K562 (cell line): ENCODE measurements around the gene TSC1. TPM values are rescaled to one million over a fixed set of nuclear protein-coding genes. Genes with fewer than 3 reads are reported as not detected.

ENCODE experiments used
- ATAC-seq: fragments of 200-7000 bp; cut with Tn5 transposase; 3 replicates; pipeline ENCODE4 v1.9.1; 2020; ENCODE audit warnings: moderate library complexity
- BruUV-seq: library from RNA; stranded (reverse); fragments of 400-500 nt; replicated peaks from 2 replicates; lab custom pipeline; 2021; lab: Mats Ljungman, UMichigan
- CTCF ChIA-PET: fragments of 300-600 bp; formaldehyde crosslinking; extraction: SDS; loops from one replicate; lab custom pipeline; 2021; ENCODE audit warnings: low intra/inter-chr PET ratio; lab: Yijun Ruan, JAX
- POLR2A ChIA-PET: fragments of 300-600, 350-650 bp; sonication (Branson Sonifier 250); formaldehyde crosslinking; extraction: SDS; loops from one replicate; lab custom pipeline; 2021; ENCODE audit warnings: antibody characterized with exemption, inconsistent platforms; lab: Yijun Ruan, JAX
- DNase-seq, 4 experiments: peaks; one replicate each; pipeline versions ENCODE4 v3.0.0 to v3.0.0-alpha.2; 2011 to 2018; ENCODE audit warnings: low spot score in 3 of 4, mixed read lengths in 3 of 4; ENCODE audit errors: extremely low read depth in 1 of 4
- FAIRE-seq: peaks from 2 replicates; lab custom pipeline; 2011; peaks lifted over from hg19 to GRCh38; lab: Jason Lieb, UNC
- H2AFZ ChIP-seq: 2 replicates; pipeline ENCODE4 v1.6.0; 2011; ENCODE audit warnings: low read depth, low read length, control low read depth, inconsistent platforms
- H3K27ac ChIP-seq: fragments of 200-600 bp; 3 replicates; pipeline ENCODE4 v1.8.0; 2011; ENCODE audit warnings: low read depth, mild to moderate bottlenecking, control low read depth, inconsistent platforms, low read length, moderate library complexity, mixed read lengths; ENCODE audit errors: extremely low read depth
- H3K27me3 ChIP-seq, 2 experiments: fragments of 300-600 bp in 1 of 2; 2 replicates in 1 of 2; 3 replicates in 1 of 2; pipeline versions ENCODE4 v1.6.0 to v1.8.0; 2011; ENCODE audit warnings: inconsistent platforms in 2 of 2, low read length in 2 of 2, mild to moderate bottlenecking in 1 of 2, mixed read lengths in 1 of 2, moderate library complexity in 1 of 2; ENCODE audit not compliant: control insufficient read depth in 2 of 2, insufficient read depth in 2 of 2
- H3K36me3 ChIP-seq: fragments of 300-600 bp; 3 replicates; pipeline ENCODE4 v1.8.0; 2011; ENCODE audit warnings: mild to moderate bottlenecking, low read length, inconsistent platforms; ENCODE audit not compliant: control insufficient read depth, insufficient read depth
- H3K4me1 ChIP-seq, 2 experiments: fragments of 200-600 bp in 1 of 2; replicated peaks in 1 of 2; 2 replicates in 1 of 2; 3 replicates in 1 of 2; pipeline versions ENCODE4 v1.5.1 to v1.8.0; 2011; ENCODE audit warnings: inconsistent platforms in 2 of 2, low read length in 2 of 2, mild to moderate bottlenecking in 1 of 2, mixed read lengths in 1 of 2, moderate library complexity in 1 of 2; ENCODE audit not compliant: control insufficient read depth in 2 of 2, insufficient read depth in 2 of 2
- H3K4me2 ChIP-seq: 2 replicates; pipeline ENCODE4 v1.6.1; 2011; ENCODE audit warnings: low read length, control low read depth, inconsistent platforms, mixed read lengths; ENCODE audit not compliant: insufficient read depth
- H3K4me3 ChIP-seq: fragments of 200-600 bp; sonication (generic), shearing (Covaris generic); 2 replicates; pipeline ENCODE4 v1.5.1; 2016; ENCODE audit warnings: control low read depth, inconsistent platforms
- H3K79me2 ChIP-seq: fragments of 200-600 bp; 3 replicates; pipeline ENCODE4 v1.8.0; 2011; ENCODE audit warnings: low read length, inconsistent platforms; ENCODE audit not compliant: control insufficient read depth, insufficient read depth
- H3K9ac ChIP-seq, 2 experiments: 2 replicates each; pipeline versions ENCODE4 v1.6.0 to v1.6.1; 2011; ENCODE audit warnings: low read depth in 2 of 2, low read length in 2 of 2, control low read depth in 1 of 2, inconsistent platforms in 1 of 2, mild to moderate bottlenecking in 1 of 2, mixed read lengths in 1 of 2; ENCODE audit not compliant: insufficient read depth in 1 of 2
- H3K9me1 ChIP-seq: one replicate; pipeline ENCODE4 v1.6.0; 2011; ENCODE audit warnings: inconsistent platforms, mild to moderate bottlenecking, low read length, moderate library complexity; ENCODE audit not compliant: control insufficient read depth, insufficient read depth
- H3K9me3 ChIP-seq: replicated peaks from 2 replicates; pipeline ENCODE4 v1.5.1; 2011; ENCODE audit warnings: low read depth, low read length, inconsistent platforms; ENCODE audit not compliant: control insufficient read depth, insufficient read depth
- H4K20me1 ChIP-seq: replicated peaks from 2 replicates; pipeline ENCODE4 v1.6.1; 2011; ENCODE audit warnings: low read length, inconsistent platforms, mixed read lengths; ENCODE audit not compliant: control insufficient read depth, insufficient read depth
- FOXA3 ChIP-seq, 2 experiments: fragments of 450-650 bp in 1 of 2; sonication (generic) in 1 of 2; formaldehyde crosslinking; IDR thresholded peaks in 1 of 2; conservative IDR thresholded peaks in 1 of 2; 2 replicates each; pipeline versions ENCODE4 v1.4.0 to v1.8.0; 2020 to 2022; ENCODE audit warnings: mild to moderate bottlenecking in 2 of 2, missing genetic modification reagents in 1 of 2
- NELFE ChIP-seq: IDR thresholded peaks from 2 replicates; pipeline ENCODE4 v1.6.1; 2011; ENCODE audit warnings: mild to moderate bottlenecking; ENCODE audit not compliant: insufficient read depth, insufficient read length
- NFE2 ChIP-seq: IDR thresholded peaks from 2 replicates; pipeline ENCODE4 v1.6.1; 2014; ENCODE audit warnings: antibody characterized with exemption, low read depth
- RAD21 ChIP-seq, 2 experiments: fragments of 250-450 bp in 1 of 2; fragments of 450-650 bp in 1 of 2; sonication (Bioruptor Pico) in 1 of 2; formaldehyde crosslinking in 1 of 2; IDR thresholded peaks in 1 of 2; conservative IDR thresholded peaks in 1 of 2; 2 replicates each; pipeline versions ENCODE4 v1.4.0 to v1.8.0; 2020 to 2022; ENCODE audit warnings: mild to moderate bottlenecking in 2 of 2, moderate library complexity in 1 of 2
- SMAD1 ChIP-seq: fragments of 150-350 bp; IDR thresholded peaks from 2 replicates; pipeline ENCODE4 v1.6.1; 2014; ENCODE audit warnings: low read length, low read depth; ENCODE audit not compliant: partially characterized antibody
- SPI1 ChIP-seq: IDR thresholded peaks from 2 replicates; pipeline ENCODE4 v1.6.1; 2011; ENCODE audit warnings: low read depth, low read length, control low read depth, borderline replicate concordance
- WGBS: fragments of 100-300 bp; shearing (Covaris generic); methylation state at CpG from one replicate; pipeline ENCODE4 v1.1.6; 2016; ENCODE audit warnings: low coverage, mixed read lengths; ENCODE audit not compliant: insufficient coverage; ENCODE audit errors: missing lambda C conversion rate; 5-methylcytosine and 5-hydroxymethylcytosine counted together
- in situ Hi-C: fragments of 300-500 bp; cut with MboI; formaldehyde crosslinking; loops from 4 replicates; pipeline ENCODE4 v1.15.0; 2018; ENCODE audit warnings: inconsistent platforms, mixed read lengths
- intact Hi-C: fragments of 100-400 bp; cut with micrococcal nuclease; formaldehyde crosslinking; loops from 2 replicates; pipeline ENCODE4 v1.14.2; 2022
- polyA plus RNA-seq, 8 experiments: library from polyadenylated mRNA; depleted of rRNA in 4 of 8; stranded (reverse) in 5 of 8; unstranded in 3 of 8; fragments of >200 nt; fragmentation: Nextera tagmentation in 2 of 8; fragmentation: Illumina TruSeq in 1 of 8; extraction: Ambion mirVana in 2 of 8; extraction: Trizol in 1 of 8; gene quantifications; 2 replicates each; pipeline versions ENCODE4 v1.2.1 to v1.2.3, GENCODE V29; 2011 to 2014; ENCODE audit warnings: inconsistent platforms in 1 of 8, missing spikeins in 1 of 8
- total RNA-seq, 7 experiments: library from RNA; depleted of rRNA in 6 of 7; stranded (reverse); fragments of >200 nt in 6 of 7; fragmentation: Illumina TruSeq in 2 of 7; extraction: Trizol in 2 of 7; gene quantifications; 2 replicates each; pipeline versions ENCODE4 v1.2.1 to v1.2.3, GENCODE V29; 2011 to 2021; ENCODE audit warnings: low replicate concordance in 1 of 7
- TF ChIP-seq, protein P1 (sequence below): IDR thresholded peaks from 2 replicates; pipeline ENCODE4 v1.6.1; 2011; ENCODE audit warnings: borderline replicate concordance, low read depth, mild to moderate bottlenecking, moderate library complexity, low read length; ENCODE audit not compliant: insufficient read depth, poor library complexity, severe bottlenecking
- TF ChIP-seq, protein P2 (sequence below): fragments of 450-650 bp; IDR thresholded peaks from one replicate; pipeline ENCODE4 v1.6.1; 2018; ENCODE audit warnings: mild to moderate bottlenecking, moderate library complexity; ENCODE audit not compliant: partially characterized antibody
- TF ChIP-seq, protein P3 (sequence below): sonication (generic); IDR thresholded peaks from 2 replicates; pipeline ENCODE4 v1.6.1; 2016
- TF ChIP-seq, protein P4 (sequence below): sonication (generic); formaldehyde crosslinking; IDR thresholded peaks from 2 replicates; pipeline ENCODE4 v1.8.0; 2022; ENCODE audit warnings: mild to moderate bottlenecking, missing genetic modification reagents, borderline replicate concordance

TSC1 gene
- total and polyA plus RNA-seq, 9 of the 15 experiments (the other 6 are each of a cell fraction or from before 2014, with no cell fraction given) = 6.9 to 37.6 (median 18.6) TPM

DNA sequence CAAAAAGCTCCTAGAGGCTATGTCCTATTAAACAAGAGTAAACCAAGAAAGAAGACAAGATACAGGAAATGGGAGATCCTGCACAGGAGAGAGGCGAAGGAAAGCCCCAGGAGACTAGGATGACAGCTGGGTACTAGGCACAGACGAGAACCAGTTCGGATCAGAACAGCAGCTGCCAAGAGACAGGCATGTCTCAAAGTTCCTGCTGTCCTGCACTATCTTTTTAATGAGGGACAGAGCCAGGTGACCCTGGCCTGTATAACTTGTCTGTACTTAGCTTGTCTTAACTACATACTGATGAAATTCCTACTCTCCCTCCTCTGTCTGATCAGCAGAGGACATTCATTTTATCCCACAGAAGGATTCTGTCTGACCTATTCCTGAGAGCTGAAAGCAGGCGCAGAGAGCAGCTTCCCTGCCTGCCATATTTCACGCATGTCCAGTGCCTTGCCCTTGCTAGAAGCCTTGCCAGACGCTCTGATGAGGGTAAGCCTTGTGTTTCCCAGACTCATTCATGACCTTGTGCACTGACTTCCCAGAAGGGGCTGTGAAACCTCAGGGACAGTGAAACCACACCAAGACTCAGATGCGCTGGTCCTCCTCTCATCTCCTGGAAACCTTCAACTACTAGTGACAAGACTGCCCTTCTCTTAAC, 24.7 kb downstream of the TSC1 start:
- Histone ChIP-seq H2AFZ (no peak overlapping the region), H3K9me1 (no peaks in the 10 kb centered on the region), H3K4me2 (no peak overlapping the region), H3K9me3 (no peaks in the 10 kb centered on the region), H3K36me3 (peaks cover 73% of the 10 kb centered on the region; the same call in 2 of the 3 replicates), H3K27me3 (no peaks in the 10 kb centered on the region), H3K9ac (no peak overlapping the region), H4K20me1 (no peaks in the 10 kb centered on the region), H3K79me2 (no peaks in the 10 kb centered on the region), H3K4me3 (no peak overlapping the region), H3K4me1 (no peaks in the 10 kb centered on the region; a peak in 1 of 5 replicates), H3K27ac (no peak overlapping the region)
- no peak for FAIRE-seq
- intact Hi-C loops (no loop called here), in situ Hi-C loops (no loop called here)
- no TSS peak for BruUV-seq
- WGBS = 82% methylated on average over 7 of the region's 7 CpGs
- no peak for ATAC-seq
- DNase-seq = no peak
- CTCF ChIA-PET = no interaction called here
- POLR2A ChIA-PET = interaction anchor here (0.6 to 1.1 kb wide), 6 partner anchors 11 to 809 kb away, joined by 3 to 7 read pairs (median 3); no protein-coding TSS in a partner anchor
- TF ChIP-seq FOXA3 (CRISPR knock-in tag; conservative IDR thresholded peaks at IDR 0.05 in 1 of 2, IDR thresholded peaks at IDR 0.05 in 1 of 2) = no peak
- no peak for TF ChIP-seq NFE2
- TF ChIP-seq, protein P1, sequence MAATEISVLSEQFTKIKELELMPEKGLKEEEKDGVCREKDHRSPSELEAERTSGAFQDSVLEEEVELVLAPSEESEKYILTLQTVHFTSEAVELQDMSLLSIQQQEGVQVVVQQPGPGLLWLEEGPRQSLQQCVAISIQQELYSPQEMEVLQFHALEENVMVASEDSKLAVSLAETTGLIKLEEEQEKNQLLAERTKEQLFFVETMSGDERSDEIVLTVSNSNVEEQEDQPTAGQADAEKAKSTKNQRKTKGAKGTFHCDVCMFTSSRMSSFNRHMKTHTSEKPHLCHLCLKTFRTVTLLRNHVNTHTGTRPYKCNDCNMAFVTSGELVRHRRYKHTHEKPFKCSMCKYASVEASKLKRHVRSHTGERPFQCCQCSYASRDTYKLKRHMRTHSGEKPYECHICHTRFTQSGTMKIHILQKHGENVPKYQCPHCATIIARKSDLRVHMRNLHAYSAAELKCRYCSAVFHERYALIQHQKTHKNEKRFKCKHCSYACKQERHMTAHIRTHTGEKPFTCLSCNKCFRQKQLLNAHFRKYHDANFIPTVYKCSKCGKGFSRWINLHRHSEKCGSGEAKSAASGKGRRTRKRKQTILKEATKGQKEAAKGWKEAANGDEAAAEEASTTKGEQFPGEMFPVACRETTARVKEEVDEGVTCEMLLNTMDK = no peak
- TF ChIP-seq, protein P2, sequence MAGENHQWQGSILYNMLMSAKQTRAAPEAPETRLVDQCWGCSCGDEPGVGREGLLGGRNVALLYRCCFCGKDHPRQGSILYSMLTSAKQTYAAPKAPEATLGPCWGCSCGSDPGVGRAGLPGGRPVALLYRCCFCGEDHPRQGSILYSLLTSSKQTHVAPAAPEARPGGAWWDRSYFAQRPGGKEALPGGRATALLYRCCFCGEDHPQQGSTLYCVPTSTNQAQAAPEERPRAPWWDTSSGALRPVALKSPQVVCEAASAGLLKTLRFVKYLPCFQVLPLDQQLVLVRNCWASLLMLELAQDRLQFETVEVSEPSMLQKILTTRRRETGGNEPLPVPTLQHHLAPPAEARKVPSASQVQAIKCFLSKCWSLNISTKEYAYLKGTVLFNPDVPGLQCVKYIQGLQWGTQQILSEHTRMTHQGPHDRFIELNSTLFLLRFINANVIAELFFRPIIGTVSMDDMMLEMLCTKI = no peak
- TF ChIP-seq NELFE = no peak
- TF ChIP-seq, protein P3, sequence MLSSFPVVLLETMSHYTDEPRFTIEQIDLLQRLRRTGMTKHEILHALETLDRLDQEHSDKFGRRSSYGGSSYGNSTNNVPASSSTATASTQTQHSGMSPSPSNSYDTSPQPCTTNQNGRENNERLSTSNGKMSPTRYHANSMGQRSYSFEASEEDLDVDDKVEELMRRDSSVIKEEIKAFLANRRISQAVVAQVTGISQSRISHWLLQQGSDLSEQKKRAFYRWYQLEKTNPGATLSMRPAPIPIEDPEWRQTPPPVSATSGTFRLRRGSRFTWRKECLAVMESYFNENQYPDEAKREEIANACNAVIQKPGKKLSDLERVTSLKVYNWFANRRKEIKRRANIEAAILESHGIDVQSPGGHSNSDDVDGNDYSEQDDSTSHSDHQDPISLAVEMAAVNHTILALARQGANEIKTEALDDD = no peak
- TF ChIP-seq, protein P4, sequence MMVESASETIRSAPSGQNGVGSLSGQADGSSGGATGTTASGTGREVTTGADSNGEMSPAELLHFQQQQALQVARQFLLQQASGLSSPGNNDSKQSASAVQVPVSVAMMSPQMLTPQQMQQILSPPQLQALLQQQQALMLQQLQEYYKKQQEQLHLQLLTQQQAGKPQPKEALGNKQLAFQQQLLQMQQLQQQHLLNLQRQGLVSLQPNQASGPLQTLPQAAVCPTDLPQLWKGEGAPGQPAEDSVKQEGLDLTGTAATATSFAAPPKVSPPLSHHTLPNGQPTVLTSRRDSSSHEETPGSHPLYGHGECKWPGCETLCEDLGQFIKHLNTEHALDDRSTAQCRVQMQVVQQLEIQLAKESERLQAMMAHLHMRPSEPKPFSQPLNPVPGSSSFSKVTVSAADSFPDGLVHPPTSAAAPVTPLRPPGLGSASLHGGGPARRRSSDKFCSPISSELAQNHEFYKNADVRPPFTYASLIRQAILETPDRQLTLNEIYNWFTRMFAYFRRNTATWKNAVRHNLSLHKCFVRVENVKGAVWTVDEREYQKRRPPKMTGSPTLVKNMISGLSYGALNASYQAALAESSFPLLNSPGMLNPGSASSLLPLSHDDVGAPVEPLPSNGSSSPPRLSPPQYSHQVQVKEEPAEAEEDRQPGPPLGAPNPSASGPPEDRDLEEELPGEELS = no peak
- no peak for TF ChIP-seq SPI1
- TF ChIP-seq SMAD1 = no peak
- TF ChIP-seq RAD21 (CRISPR knock-in tag; conservative IDR thresholded peaks at IDR 0.05 in 1 of 2, IDR thresholded peaks at IDR 0.05 in 1 of 2) = no peak
